ENCODE data around the gene NDUFA11.

GRCh38 chr19:5949792-5950305 lies 46.3 kb upstream of the NDUFA11 start:
- no peak for TF ChIP-seq POLR2A (IDR thresholded peaks at IDR 0.05; ENCODE audit: low read depth, low read length)
- no peak for TF ChIP-seq POLR2AphosphoS5 (IDR thresholded peaks at IDR 0.05; ENCODE audit: low read depth, low read length)

Measured in GM12892 (cell line).